HepG2 (cell line): ENCODE data around the gene SMIM9. TPM values are rescaled to one million over a fixed set of nuclear protein-coding genes. Genes with fewer than 3 reads are reported as not detected.
A peak's percentile ranks its signal among the peaks of the same experiment; 100 is the strongest.

Experiments used
- ATAC-seq: fragments of 200-7000 bp; cut with Tn5 transposase; 3 replicates; pipeline ENCODE4 v1.9.1; 2020; ENCODE audit warnings: mild to moderate bottlenecking, moderate library complexity
- BruUV-seq: library from RNA; stranded (reverse); fragments of 400-500 nt; replicated peaks from 2 replicates; lab custom pipeline; 2021; lab: Mats Ljungman, UMichigan
- CTCF ChIA-PET: fragments of 300-600 bp; formaldehyde crosslinking; extraction: SDS; loops from one replicate; lab custom pipeline; 2021; ENCODE audit warnings: low total read pairs, inconsistent platforms, low intra/inter-chr PET ratio; lab: Yijun Ruan, JAX
- POLR2A ChIA-PET: fragments of 350-600 bp; sonication (Branson Sonifier 250); formaldehyde crosslinking; loops from one replicate; lab custom pipeline; 2020; ENCODE audit warnings: antibody characterized with exemption, inconsistent platforms; lab: Yijun Ruan, JAX
- DNase-seq: peaks from one replicate; pipeline ENCODE4 v3.0.0-alpha.2; 2015; ENCODE audit warnings: low spot score
- FAIRE-seq: peaks from 3 replicates; lab custom pipeline; 2011; peaks lifted over from hg19 to GRCh38; lab: Jason Lieb, UNC
- H2AFZ ChIP-seq: one replicate; pipeline ENCODE4 v1.6.1; 2011; ENCODE audit warnings: low read length, inconsistent platforms
- H3K27ac ChIP-seq: fragments of 300-600 bp; 3 replicates; pipeline ENCODE4 v1.8.0; 2011; ENCODE audit warnings: mixed run types, mild to moderate bottlenecking, mixed read lengths, low read length, inconsistent platforms; ENCODE audit not compliant: insufficient read depth; ENCODE audit errors: extremely low read length
- H3K27me3 ChIP-seq, 2 experiments: fragments of 200-600 bp in 1 of 2; 2 replicates in 1 of 2; 3 replicates in 1 of 2; pipeline versions ENCODE4 v1.6.0 to v1.8.0; 2011; ENCODE audit warnings: low read length in 2 of 2, mild to moderate bottlenecking in 2 of 2, moderate library complexity in 2 of 2, inconsistent platforms in 1 of 2; ENCODE audit not compliant: insufficient read depth in 2 of 2, control insufficient read depth in 1 of 2
- H3K36me3 ChIP-seq, 2 experiments: fragments of 200-600 bp in 1 of 2; replicated peaks in 1 of 2; 2 replicates in 1 of 2; 3 replicates in 1 of 2; pipeline versions ENCODE4 v1.5.1 to v1.8.0; 2011; ENCODE audit warnings: low read length in 2 of 2, inconsistent platforms in 1 of 2; ENCODE audit not compliant: insufficient read depth in 2 of 2, control insufficient read depth in 1 of 2
- H3K4me1 ChIP-seq: 2 replicates; pipeline ENCODE4 v1.5.1; 2012; ENCODE audit warnings: low read length, inconsistent platforms; ENCODE audit not compliant: insufficient read depth
- H3K4me2 ChIP-seq: 2 replicates; pipeline ENCODE4 v1.6.0; 2011; ENCODE audit warnings: low read depth, low read length, inconsistent platforms
- H3K4me3 ChIP-seq, 3 experiments: fragments of 200-600 bp in 1 of 3; sonication (generic), shearing (Covaris generic) in 1 of 3; replicated peaks in 1 of 3; 2 replicates each; pipeline ENCODE4 v1.5.1; 2011 to 2016; ENCODE audit warnings: low read length in 3 of 3, inconsistent platforms in 2 of 3, low read depth in 2 of 3, mild to moderate bottlenecking in 2 of 3, control low read depth in 1 of 3, mixed read lengths in 1 of 3; ENCODE audit not compliant: insufficient read depth in 1 of 3
- H3K79me2 ChIP-seq: one replicate; pipeline ENCODE4 v1.6.1; 2011; ENCODE audit warnings: low read length, inconsistent platforms; ENCODE audit not compliant: insufficient read depth
- H3K9ac ChIP-seq: 2 replicates; pipeline ENCODE4 v1.6.0; 2011; ENCODE audit warnings: mild to moderate bottlenecking, low read depth, low read length, inconsistent platforms; ENCODE audit not compliant: insufficient read depth
- H3K9me3 ChIP-seq: 2 replicates; pipeline ENCODE4 v1.5.1; 2012; ENCODE audit warnings: mild to moderate bottlenecking, low read length
- H4K20me1 ChIP-seq: 2 replicates; pipeline ENCODE4 v1.6.0; 2011; ENCODE audit warnings: inconsistent platforms, mild to moderate bottlenecking, low read length, moderate library complexity; ENCODE audit not compliant: insufficient read depth
- ARNTL ChIP-seq: sonication (generic); formaldehyde crosslinking; IDR thresholded peaks from 2 replicates; pipeline ENCODE4 v1.4.0; 2020; ENCODE audit warnings: mild to moderate bottlenecking, missing genetic modification reagents
- CBX1 ChIP-seq: IDR thresholded peaks from one replicate; pipeline ENCODE4 v1.6.1; 2016; ENCODE audit warnings: antibody characterized with exemption, low read depth
- MZF1 ChIP-seq: sonication (generic); formaldehyde crosslinking; IDR thresholded peaks from 2 replicates; pipeline ENCODE4 v1.8.1; 2023; ENCODE audit warnings: mild to moderate bottlenecking, missing genetic modification reagents, borderline replicate concordance
- NFATC3 ChIP-seq: sonication (generic); formaldehyde crosslinking; IDR thresholded peaks from 2 replicates; pipeline ENCODE4 v1.5.1; 2020; ENCODE audit warnings: mild to moderate bottlenecking, missing genetic modification reagents
- NFIB ChIP-seq: sonication (generic); formaldehyde crosslinking; IDR thresholded peaks from 2 replicates; pipeline ENCODE4 v1.9.0; 2021; ENCODE audit warnings: missing genetic modification reagents, mild to moderate bottlenecking, borderline replicate concordance
- NFRKB ChIP-seq: fragments of 450-650 bp; IDR thresholded peaks from 2 replicates; pipeline ENCODE4 v1.6.1; 2017
- PAF1 ChIP-seq: IDR thresholded peaks from 2 replicates; pipeline ENCODE4 v1.6.1; 2016; ENCODE audit warnings: missing genetic modification reagents, missing compliant biosample characterization
- PHF8 ChIP-seq: sonication (generic); formaldehyde crosslinking; IDR thresholded peaks from 2 replicates; pipeline ENCODE4 v1.5.0; 2020; ENCODE audit warnings: missing genetic modification reagents
- RARG ChIP-seq: sonication (generic); formaldehyde crosslinking; IDR thresholded peaks from 2 replicates; pipeline ENCODE4 v1.4.0; 2020; ENCODE audit warnings: low read depth, mild to moderate bottlenecking, missing genetic modification reagents
- RCOR2 ChIP-seq: IDR thresholded peaks from 2 replicates; pipeline ENCODE4 v1.6.1; 2016; ENCODE audit warnings: missing biosample characterization, missing genetic modification reagents
- STAT5B ChIP-seq: sonication (generic); formaldehyde crosslinking; IDR thresholded peaks from 2 replicates; pipeline ENCODE4 v1.4.0; 2020; ENCODE audit warnings: missing genetic modification reagents
- ZBTB1 ChIP-seq: sonication (generic); formaldehyde crosslinking; IDR thresholded peaks from 2 replicates; pipeline ENCODE4 v1.4.0; 2020; ENCODE audit warnings: missing genetic modification reagents, borderline replicate concordance
- ZNF260 ChIP-seq: sonication (generic); formaldehyde crosslinking; IDR thresholded peaks from 2 replicates; pipeline ENCODE4 v1.4.0; 2020; ENCODE audit warnings: missing genetic modification reagents, low read depth, mild to moderate bottlenecking, borderline replicate concordance
- ZNF333 ChIP-seq: sonication (generic); formaldehyde crosslinking; IDR thresholded peaks from 2 replicates; pipeline ENCODE4 v1.4.0; 2020; ENCODE audit warnings: mild to moderate bottlenecking, missing genetic modification reagents, borderline replicate concordance
- WGBS: methylation state at CpG from one replicate; pipeline ENCODE4 v1.1.6; 2017; ENCODE audit warnings: low lambda C conversion rate; 5-methylcytosine and 5-hydroxymethylcytosine counted together
- in situ Hi-C: cut with HindIII; loops from 2 replicates; pipeline ENCODE4 v1.10.0; 2017; ENCODE audit warnings: low pct_unique_long_range_greater_than_20kb; ENCODE audit not compliant: extremely low pct_ligation_motif_present
- intact Hi-C: fragments of 100-400 bp; cut with micrococcal nuclease; formaldehyde crosslinking; loops from one replicate; pipeline ENCODE4 v1.10.0; 2022; ENCODE audit not compliant: unreplicated experiment
- polyA plus RNA-seq, 8 experiments: library from polyadenylated mRNA; depleted of rRNA in 3 of 8; stranded (reverse) in 7 of 8; unstranded in 1 of 8; fragments of >200 nt; fragmentation: Illumina TruSeq in 4 of 8; extraction: Trizol in 4 of 8; gene quantifications; 2 replicates each; pipeline versions ENCODE4 v1.2.1 to v1.2.3, GENCODE V29; 2011 to 2016; ENCODE audit warnings: low read depth in 4 of 8, missing spikeins in 1 of 8, mixed read lengths in 1 of 8; ENCODE audit not compliant: insufficient read depth in 1 of 8
- total RNA-seq, 5 experiments: library from RNA; depleted of rRNA; stranded (reverse); fragments of >200 nt; fragmentation: Illumina TruSeq; extraction: Trizol; gene quantifications; 2 replicates each; pipeline ENCODE4 v1.2.3, GENCODE V29; 2016; ENCODE audit warnings: low read depth in 1 of 5
- TF ChIP-seq, protein P1 (sequence below): sonication (generic); formaldehyde crosslinking; IDR thresholded peaks from 2 replicates; pipeline ENCODE4 v1.8.0; 2022; ENCODE audit warnings: missing genetic modification reagents, mild to moderate bottlenecking, inconsistent platforms, borderline replicate concordance
- TF ChIP-seq, protein P2 (sequence below): IDR thresholded peaks from 2 replicates; pipeline ENCODE4 v1.6.1; 2012; ENCODE audit warnings: inconsistent platforms
- TF ChIP-seq, protein P3 (sequence below): sonication (generic); formaldehyde crosslinking; IDR thresholded peaks from 2 replicates; pipeline ENCODE4 v1.5.0; 2020; ENCODE audit warnings: missing genetic modification reagents
- TF ChIP-seq, protein P4 (sequence below): sonication (generic); formaldehyde crosslinking; IDR thresholded peaks from 2 replicates; pipeline ENCODE4 v1.5.0; 2020; ENCODE audit warnings: missing genetic modification reagents

The SMIM9 gene
- total and polyA plus RNA-seq, 2 of the 13 experiments (the other 11 are each of a cell fraction or from before 2014, with no cell fraction given) = not detected

DNA sequence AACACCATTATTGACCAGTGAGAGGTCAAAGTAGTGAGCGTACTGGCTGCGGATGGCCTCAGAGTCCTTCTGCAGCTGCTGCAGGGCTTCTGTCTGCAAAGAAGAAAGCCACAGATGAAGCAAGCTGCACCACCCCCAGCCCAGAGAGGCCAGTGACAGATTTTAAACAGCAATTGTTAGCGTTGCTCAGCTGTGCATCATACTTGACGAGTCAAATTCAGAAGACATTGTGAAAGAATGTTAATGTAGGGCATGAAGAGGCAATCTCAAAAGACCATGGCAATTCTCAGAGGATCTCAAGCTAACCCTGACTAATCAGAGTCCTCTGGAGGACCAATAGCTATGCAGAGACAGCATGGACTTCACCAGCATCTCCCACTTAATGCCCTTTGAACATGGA lies 55.2 kb downstream of the SMIM9 start:
- intact Hi-C loops = no loop called here
- H4K20me1 ChIP-seq = 0 out of 2 replicates have a peak, but pooled peaks cover 2% of the 10 kb centered on the region
- in situ Hi-C loops = no loop called here
- POLR2A ChIA-PET = interaction anchor here (1.7 kb wide), 1 partner anchor 20 kb away, joined by 4 read pairs; no protein-coding TSS in a partner anchor
- no peaks in the 10 kb centered on the region for H3K27me3 ChIP-seq
- H3K79me2 ChIP-seq = no peaks in the 10 kb centered on the region
- no peak overlapping the region for H2AFZ ChIP-seq
- no peak overlapping the region for H3K9ac ChIP-seq
- DNase-seq (no peak), ATAC-seq (0 out of 3 replicates have a peak, but pooled peaks have one; percentile 11), FAIRE-seq (no peak)
- H3K27ac ChIP-seq = no peak overlapping the region
- no TSS peak for BruUV-seq
- TF ChIP-seq ARNTL (no peak), RARG (no peak), ZNF333 (no peak), ZBTB1 (CRISPR knock-in tag) (no peak), ZNF260 (CRISPR knock-in tag) (no peak), NFIB (no peak), NFRKB (no peak), CBX1 (no peak), STAT5B (no peak), PHF8 (CRISPR knock-in tag) (no peak), PAF1 (no peak), RCOR2 (CRISPR knock-in tag) (no peak), NFATC3 (no peak), MZF1 (CRISPR knock-in tag) (no peak)
- TF ChIP-seq, protein P1, sequence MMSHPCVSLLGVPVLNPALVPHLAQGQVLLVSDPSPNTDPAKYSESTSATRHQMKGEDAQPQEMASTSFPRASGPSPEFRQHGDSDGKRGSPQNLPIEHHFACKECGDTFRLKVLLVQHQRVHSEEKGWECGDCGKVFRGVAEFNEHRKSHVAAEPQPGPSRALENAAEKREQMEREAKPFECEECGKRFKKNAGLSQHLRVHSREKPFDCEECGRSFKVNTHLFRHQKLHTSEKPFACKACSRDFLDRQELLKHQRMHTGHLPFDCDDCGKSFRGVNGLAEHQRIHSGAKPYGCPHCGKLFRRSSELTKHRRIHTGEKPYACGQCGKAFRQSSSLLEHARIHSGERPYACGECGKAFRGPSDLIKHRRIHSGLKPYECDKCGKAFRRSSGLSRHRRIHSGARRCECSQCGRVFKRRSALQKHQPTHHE (CRISPR knock-in tag) = no peak
- TF ChIP-seq, protein P2, sequence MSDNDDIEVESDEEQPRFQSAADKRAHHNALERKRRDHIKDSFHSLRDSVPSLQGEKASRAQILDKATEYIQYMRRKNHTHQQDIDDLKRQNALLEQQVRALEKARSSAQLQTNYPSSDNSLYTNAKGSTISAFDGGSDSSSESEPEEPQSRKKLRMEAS = no peak
- TF ChIP-seq, protein P3, sequence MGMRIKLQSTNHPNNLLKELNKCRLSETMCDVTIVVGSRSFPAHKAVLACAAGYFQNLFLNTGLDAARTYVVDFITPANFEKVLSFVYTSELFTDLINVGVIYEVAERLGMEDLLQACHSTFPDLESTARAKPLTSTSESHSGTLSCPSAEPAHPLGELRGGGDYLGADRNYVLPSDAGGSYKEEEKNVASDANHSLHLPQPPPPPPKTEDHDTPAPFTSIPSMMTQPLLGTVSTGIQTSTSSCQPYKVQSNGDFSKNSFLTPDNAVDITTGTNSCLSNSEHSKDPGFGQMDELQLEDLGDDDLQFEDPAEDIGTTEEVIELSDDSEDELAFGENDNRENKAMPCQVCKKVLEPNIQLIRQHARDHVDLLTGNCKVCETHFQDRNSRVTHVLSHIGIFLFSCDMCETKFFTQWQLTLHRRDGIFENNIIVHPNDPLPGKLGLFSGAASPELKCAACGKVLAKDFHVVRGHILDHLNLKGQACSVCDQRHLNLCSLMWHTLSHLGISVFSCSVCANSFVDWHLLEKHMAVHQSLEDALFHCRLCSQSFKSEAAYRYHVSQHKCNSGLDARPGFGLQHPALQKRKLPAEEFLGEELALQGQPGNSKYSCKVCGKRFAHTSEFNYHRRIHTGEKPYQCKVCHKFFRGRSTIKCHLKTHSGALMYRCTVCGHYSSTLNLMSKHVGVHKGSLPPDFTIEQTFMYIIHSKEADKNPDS (CRISPR knock-in tag) = no peak
- TF ChIP-seq, protein P4, sequence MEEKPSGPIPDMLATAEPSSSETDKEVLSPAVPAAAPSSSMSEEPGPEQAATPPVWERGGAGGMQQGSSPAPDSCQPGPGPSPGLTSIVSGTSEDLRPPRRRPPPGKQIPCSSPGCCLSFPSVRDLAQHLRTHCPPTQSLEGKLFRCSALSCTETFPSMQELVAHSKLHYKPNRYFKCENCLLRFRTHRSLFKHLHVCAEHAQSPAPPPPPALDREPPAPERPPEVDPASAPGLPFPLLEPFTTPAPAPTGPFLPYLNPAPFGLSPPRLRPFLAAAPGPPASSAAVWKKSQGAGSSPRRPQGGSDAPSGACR (CRISPR knock-in tag) = no peak
- H3K4me3 ChIP-seq = no peak overlapping the region
- H3K4me2 ChIP-seq = no peak overlapping the region
- 91% methylated on average over 2 of the region's 4 CpGs for WGBS
- no peaks in the 10 kb centered on the region for H3K9me3 ChIP-seq
- CTCF ChIA-PET = no interaction called here
- peaks cover 8 to 20% of the 10 kb centered on the region in 2 experiments; a peak in 4 of 5 replicates for H3K36me3 ChIP-seq
- peaks cover 6% of the 10 kb centered on the region for H3K4me1 ChIP-seq
